GM23248 (cell line): ENCODE results near the gene LAMA5.

Experiments used
- EZH2 ChIP-seq: fragments of 200-600 bp; sonication (generic); IDR thresholded peaks from 2 replicates; pipeline ENCODE4 v1.6.1; 2018; ENCODE audit warnings: antibody characterized with exemption, mild to moderate bottlenecking; ENCODE audit not compliant: insufficient read depth, poor library complexity, severe bottlenecking
- EZH2phosphoT487 ChIP-seq: fragments of 200-600 bp; sonication (generic); IDR thresholded peaks from 2 replicates; pipeline ENCODE4 v1.6.1; 2018; ENCODE audit warnings: antibody characterized with exemption, moderate library complexity, mild to moderate bottlenecking, low read depth; ENCODE audit not compliant: insufficient read depth

GRCh38 chr20:62337558-62338293 is 29.4 kb downstream of the LAMA5 start:
- TF ChIP-seq EZH2 (no peak), EZH2phosphoT487 (no peak)
